HEK293 (cell line): Measurements from ENCODE around the gene PTK7.

ENCODE experiments used
- CTCF ChIA-PET: fragments of 350-600 bp; formaldehyde crosslinking; extraction: SDS; loops from one replicate; lab custom pipeline; 2021; ENCODE audit warnings: antibody characterized with exemption; lab: Yijun Ruan, JAX
- POLR2A ChIA-PET: fragments of 300-600 bp; formaldehyde crosslinking; extraction: SDS; loops from one replicate; lab custom pipeline; 2020; ENCODE audit warnings: antibody characterized with exemption, inconsistent platforms; lab: Yijun Ruan, JAX
- H3K27ac ChIP-seq: fragments of 200-500 bp; sonication (Bioruptor generic); 2 replicates; pipeline ENCODE4 v1.5.1; 2014; ENCODE audit warnings: low read depth, low read length, control low read depth, inconsistent platforms; ENCODE audit errors: extremely low read depth
- H3K36me3 ChIP-seq, 2 experiments: fragments of 200-500 bp in 1 of 2; sonication (Bioruptor generic) in 1 of 2; 1 replicate in 1 of 2; 2 replicates in 1 of 2; pipeline ENCODE4 v1.5.1; 2014 to 2017; ENCODE audit warnings: inconsistent platforms in 2 of 2, low read length in 2 of 2; ENCODE audit not compliant: control insufficient read depth in 2 of 2, insufficient read depth in 1 of 2
- H3K4me1 ChIP-seq: fragments of 200-500 bp; sonication (Bioruptor generic); 2 replicates; pipeline ENCODE4 v1.5.1; 2014; ENCODE audit warnings: mild to moderate bottlenecking, low read length, inconsistent platforms; ENCODE audit not compliant: control insufficient read depth, insufficient read depth
- H3K4me3 ChIP-seq: 2 replicates; pipeline ENCODE4 v1.5.1; 2011; ENCODE audit warnings: low read depth, mild to moderate bottlenecking, control low read depth, low read length, moderate library complexity
- H3K9me3 ChIP-seq: fragments of 200-500 bp; sonication (Bioruptor generic); 2 replicates; pipeline ENCODE4 v1.5.1; 2014; ENCODE audit warnings: low read depth, low read length, inconsistent platforms; ENCODE audit not compliant: control insufficient read depth, insufficient read depth
- EGR2 ChIP-seq: fragments of 450-650 bp; formaldehyde crosslinking; IDR thresholded peaks from 2 replicates; pipeline ENCODE4 v1.5.1; 2016; ENCODE audit warnings: low read depth, missing biosample characterization, missing genetic modification characterization
- IKZF3 ChIP-seq: fragments of 450-650 bp; IDR thresholded peaks from 2 replicates; pipeline ENCODE4 v1.5.0; 2018; ENCODE audit warnings: missing biosample characterization, mild to moderate bottlenecking, missing genetic modification characterization, moderate library complexity
- MEIS1 ChIP-seq: sonication (generic); formaldehyde crosslinking; IDR thresholded peaks from 2 replicates; pipeline ENCODE4 v1.8.1; 2022; ENCODE audit warnings: missing genetic modification reagents, mild to moderate bottlenecking, borderline replicate concordance
- OVOL3 ChIP-seq: fragments of 450-650 bp; formaldehyde crosslinking; IDR thresholded peaks from 2 replicates; pipeline ENCODE4 v1.5.1; 2016; ENCODE audit warnings: missing biosample characterization, missing genetic modification characterization
- SCRT2 ChIP-seq: fragments of 450-650 bp; formaldehyde crosslinking; IDR thresholded peaks from 2 replicates; pipeline ENCODE4 v1.5.1; 2016; ENCODE audit warnings: missing biosample characterization, missing genetic modification characterization
- SP3 ChIP-seq: fragments of 450-650 bp; formaldehyde crosslinking; IDR thresholded peaks from 2 replicates; pipeline ENCODE4 v1.5.1; 2016; ENCODE audit warnings: missing biosample characterization, missing genetic modification characterization
- YY1 ChIP-seq: fragments of 450-650 bp; formaldehyde crosslinking; IDR thresholded peaks from 2 replicates; pipeline ENCODE4 v1.5.1; 2018; ENCODE audit warnings: missing biosample characterization, missing genetic modification characterization
- YY2 ChIP-seq: fragments of 450-650 bp; formaldehyde crosslinking; IDR thresholded peaks from 2 replicates; pipeline ENCODE4 v1.5.1; 2016; ENCODE audit warnings: missing biosample characterization, missing genetic modification characterization
- ZBTB6 ChIP-seq: fragments of 450-650 bp; formaldehyde crosslinking; IDR thresholded peaks from 2 replicates; pipeline ENCODE4 v1.5.1; 2017; ENCODE audit warnings: missing biosample characterization, missing genetic modification characterization
- ZFHX2 ChIP-seq: fragments of 450-650 bp; formaldehyde crosslinking; conservative IDR thresholded peaks from 2 replicates; pipeline ENCODE4 v1.5.1; 2016; ENCODE audit warnings: missing biosample characterization, missing genetic modification characterization
- ZNF157 ChIP-seq: fragments of 450-650 bp; formaldehyde crosslinking; IDR thresholded peaks from 2 replicates; pipeline ENCODE4 v1.5.1; 2016; ENCODE audit warnings: missing biosample characterization, missing genetic modification characterization
- ZNF280D ChIP-seq: fragments of 450-650 bp; formaldehyde crosslinking; IDR thresholded peaks from 2 replicates; pipeline ENCODE4 v1.5.1; 2016; ENCODE audit warnings: missing biosample characterization, missing genetic modification characterization
- ZNF324 ChIP-seq: fragments of 450-650 bp; formaldehyde crosslinking; IDR thresholded peaks from 2 replicates; pipeline ENCODE4 v1.5.1; 2016; ENCODE audit warnings: missing biosample characterization, missing genetic modification characterization
- ZNF623 ChIP-seq: fragments of 450-650 bp; formaldehyde crosslinking; IDR thresholded peaks from 2 replicates; pipeline ENCODE4 v1.5.1; 2016; ENCODE audit warnings: missing biosample characterization, missing genetic modification characterization
- ZNF660 ChIP-seq: fragments of 450-650 bp; IDR thresholded peaks from 2 replicates; pipeline ENCODE4 v1.5.1; 2018; ENCODE audit warnings: missing biosample characterization, mild to moderate bottlenecking, missing genetic modification characterization
- ZNF670 ChIP-seq: fragments of 450-650 bp; formaldehyde crosslinking; IDR thresholded peaks from 2 replicates; pipeline ENCODE4 v1.5.1; 2016; ENCODE audit warnings: missing biosample characterization, missing genetic modification characterization, low read depth
- ZNF837 ChIP-seq: fragments of 450-650 bp; formaldehyde crosslinking; IDR thresholded peaks from 2 replicates; pipeline ENCODE4 v1.5.1; 2016; ENCODE audit warnings: missing biosample characterization, missing genetic modification characterization
- TF ChIP-seq, protein P1 (sequence below): fragments of 450-650 bp; formaldehyde crosslinking; IDR thresholded peaks from 2 replicates; pipeline ENCODE4 v1.5.1; 2016; ENCODE audit warnings: missing biosample characterization, missing genetic modification characterization
- TF ChIP-seq, protein P2 (sequence below): fragments of 450-650 bp; formaldehyde crosslinking; IDR thresholded peaks from 2 replicates; pipeline ENCODE4 v1.5.1; 2016; ENCODE audit warnings: missing biosample characterization, missing genetic modification characterization, borderline replicate concordance

The PTK7 gene

DNA sequence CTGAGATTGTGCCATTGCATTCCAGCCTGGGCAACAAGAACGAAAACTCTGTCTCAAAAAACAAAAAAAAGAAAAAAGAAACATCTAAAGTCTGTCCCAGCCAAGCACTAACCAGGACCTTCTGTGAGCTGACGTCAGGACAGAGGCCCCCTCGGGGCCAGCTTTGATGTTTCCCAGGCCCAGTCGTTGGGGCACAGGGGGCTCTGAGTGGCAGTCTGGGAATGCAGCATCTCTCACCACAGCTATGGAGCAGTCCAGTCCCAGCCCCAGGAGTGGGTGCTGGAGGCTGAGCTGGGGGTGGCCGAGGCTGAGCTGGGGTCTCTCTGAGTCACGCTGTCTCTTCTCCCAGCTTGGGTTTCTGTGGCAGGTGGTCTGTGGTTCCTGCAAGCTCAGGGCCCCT, 49.0 kb downstream of the PTK7 start (continued):
- TF ChIP-seq ZNF280D (tag by site-specific recombination), result no peak
- TF ChIP-seq OVOL3 (tag by site-specific recombination), result no peak

DNA sequence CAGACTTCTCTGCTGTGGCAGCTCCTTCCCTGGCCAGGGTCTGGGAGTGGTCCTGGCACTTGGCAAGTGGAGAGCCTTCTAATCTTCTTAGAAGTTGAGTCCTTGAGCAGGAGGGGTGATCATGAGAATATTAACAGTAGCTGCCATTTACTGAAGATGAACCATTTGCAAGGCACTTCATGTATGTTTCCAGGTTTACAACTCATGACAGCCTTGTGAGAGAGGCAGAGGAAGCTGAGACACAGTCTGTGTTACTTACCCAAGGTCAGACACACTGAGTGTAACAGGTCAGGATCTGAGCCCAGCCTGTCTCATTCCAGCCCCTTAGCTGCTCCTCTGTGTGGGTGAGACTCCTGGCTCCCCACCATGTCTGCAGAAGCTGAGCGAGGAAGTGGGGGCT, 49.4 kb downstream of the PTK7 start:
- POLR2A ChIA-PET, result interaction anchor here (0.9 to 2.3 kb wide), 2 partner anchors 49 to 235 kb away, joined by 3 to 7 read pairs; partner anchors contain the start of gene PTK7
- no peak overlapping the region for H3K27ac ChIP-seq
- H3K36me3 ChIP-seq, result peaks cover 0 to 7% of the 10 kb centered on the region in 2 experiments; a peak in 1 of 3 replicates
- peaks cover 6% of the 10 kb centered on the region for H3K4me1 ChIP-seq
- no peak overlapping the region for H3K4me3 ChIP-seq
- CTCF ChIA-PET, result interaction anchor here (0.6 to 2.0 kb wide), 3 partner anchors 18 to 933 kb away, joined by 3 to 16 read pairs (median 8); no protein-coding TSS in a partner anchor
- no peaks in the 10 kb centered on the region for H3K9me3 ChIP-seq
- peak; percentile 49 for TF ChIP-seq SCRT2 (tag by site-specific recombination)
- no peak for TF ChIP-seq ZBTB6 (tag by site-specific recombination)

DNA sequence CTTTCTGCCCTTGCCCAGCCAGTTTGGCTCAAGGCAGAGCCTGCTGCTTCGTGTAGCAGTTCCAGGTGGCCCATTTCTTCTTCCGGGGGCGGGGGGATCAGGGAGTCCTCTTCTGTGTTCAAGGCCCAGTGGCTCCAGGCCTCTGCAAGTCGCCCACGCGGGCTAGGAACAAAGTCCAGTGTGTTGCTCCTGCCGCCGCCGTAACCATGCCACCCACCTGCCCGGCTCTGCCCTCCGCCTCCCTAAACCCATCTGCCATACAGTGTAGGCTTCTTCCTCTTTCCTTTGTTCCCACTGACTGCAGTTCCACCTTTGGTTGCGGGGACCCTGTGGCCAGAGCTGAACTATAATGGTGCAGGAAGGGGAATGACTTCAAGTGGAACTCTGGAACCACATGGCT, 51.1 kb downstream of the PTK7 start:
- no peak overlapping the region for H3K4me3 ChIP-seq
- CTCF ChIA-PET, result no interaction called here
- TF ChIP-seq SP3 (tag by site-specific recombination) (no peak), YY2 (tag by site-specific recombination) (no peak), ZFHX2 (tag by site-specific recombination) (peak; percentile 98), EGR2 (tag by site-specific recombination) (peak; percentile 98)
- peaks cover 0 to 20% of the 10 kb centered on the region in 2 experiments; a peak in 1 of 3 replicates for H3K36me3 ChIP-seq
- no peaks in the 10 kb centered on the region for H3K9me3 ChIP-seq
- H3K27ac ChIP-seq, result no peak overlapping the region
- H3K4me1 ChIP-seq, result no peaks in the 10 kb centered on the region
- POLR2A ChIA-PET, result no interaction called here

DNA sequence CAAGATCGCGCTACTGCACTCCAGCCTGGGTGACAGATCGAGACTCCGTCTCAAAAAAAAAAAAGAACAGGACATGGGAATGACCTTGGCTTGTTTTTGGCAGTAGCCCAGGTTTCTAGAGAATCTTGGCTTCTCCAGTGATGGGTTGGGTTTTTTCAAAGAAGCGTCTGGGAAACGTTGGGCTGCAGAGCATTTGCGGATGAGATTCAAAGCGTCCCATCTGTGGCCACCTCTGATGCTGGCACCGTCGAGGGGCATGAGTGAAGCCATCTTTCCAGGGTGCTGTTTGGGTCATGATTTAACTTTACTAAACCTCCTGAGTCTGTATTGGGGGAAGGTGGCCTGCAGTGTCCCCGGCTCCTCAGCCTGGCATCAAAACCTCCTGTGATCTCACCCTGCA, 51.8 kb downstream of the PTK7 start:
- H3K9me3 ChIP-seq, result no peaks in the 10 kb centered on the region
- no peak overlapping the region for H3K4me3 ChIP-seq
- no peak overlapping the region for H3K27ac ChIP-seq
- CTCF ChIA-PET, result interaction anchor here (1.7 kb wide), 1 partner anchor 15 kb away, joined by 15 read pairs; no protein-coding TSS in a partner anchor
- TF ChIP-seq MEIS1 (CRISPR knock-in tag) (no peak), ZNF324 (no peak), YY1 (no peak), IKZF3 (no peak), SP3 (tag by site-specific recombination) (no peak), ZNF660 (tag by site-specific recombination) (no peak), ZNF623 (tag by site-specific recombination) (no peak), ZNF157 (tag by site-specific recombination) (no peak), ZNF837 (tag by site-specific recombination) (no peak), ZNF670 (tag by site-specific recombination) (no peak)
- TF ChIP-seq, protein P1, sequence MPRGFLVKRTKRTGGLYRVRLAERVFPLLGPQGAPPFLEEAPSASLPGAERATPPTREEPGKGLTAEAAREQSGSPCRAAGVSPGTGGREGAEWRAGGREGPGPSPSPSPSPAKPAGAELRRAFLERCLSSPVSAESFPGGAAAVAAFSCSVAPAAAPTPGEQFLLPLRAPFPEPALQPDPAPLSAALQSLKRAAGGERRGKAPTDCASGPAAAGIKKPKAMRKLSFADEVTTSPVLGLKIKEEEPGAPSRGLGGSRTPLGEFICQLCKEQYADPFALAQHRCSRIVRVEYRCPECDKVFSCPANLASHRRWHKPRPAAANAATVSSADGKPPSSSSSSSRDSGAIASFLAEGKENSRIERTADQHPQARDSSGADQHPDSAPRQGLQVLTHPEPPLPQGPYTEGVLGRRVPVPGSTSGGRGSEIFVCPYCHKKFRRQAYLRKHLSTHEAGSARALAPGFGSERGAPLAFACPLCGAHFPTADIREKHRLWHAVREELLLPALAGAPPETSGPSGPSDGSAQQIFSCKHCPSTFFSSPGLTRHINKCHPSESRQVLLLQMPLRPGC (tag by site-specific recombination), result no peak
- TF ChIP-seq, protein P2, sequence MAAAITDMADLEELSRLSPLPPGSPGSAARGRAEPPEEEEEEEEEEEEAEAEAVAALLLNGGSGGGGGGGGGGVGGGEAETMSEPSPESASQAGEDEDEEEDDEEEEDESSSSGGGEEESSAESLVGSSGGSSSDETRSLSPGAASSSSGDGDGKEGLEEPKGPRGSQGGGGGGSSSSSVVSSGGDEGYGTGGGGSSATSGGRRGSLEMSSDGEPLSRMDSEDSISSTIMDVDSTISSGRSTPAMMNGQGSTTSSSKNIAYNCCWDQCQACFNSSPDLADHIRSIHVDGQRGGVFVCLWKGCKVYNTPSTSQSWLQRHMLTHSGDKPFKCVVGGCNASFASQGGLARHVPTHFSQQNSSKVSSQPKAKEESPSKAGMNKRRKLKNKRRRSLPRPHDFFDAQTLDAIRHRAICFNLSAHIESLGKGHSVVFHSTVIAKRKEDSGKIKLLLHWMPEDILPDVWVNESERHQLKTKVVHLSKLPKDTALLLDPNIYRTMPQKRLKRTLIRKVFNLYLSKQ (tag by site-specific recombination), result no peak
- no peaks in the 10 kb centered on the region for H3K4me1 ChIP-seq
- POLR2A ChIA-PET, result no interaction called here
- peaks cover 0 to 27% of the 10 kb centered on the region in 2 experiments; a peak in 1 of 3 replicates for H3K36me3 ChIP-seq
